K562 (cell line): ENCODE results near the gene FAM168B. TPM values are rescaled to one million over a fixed set of nuclear protein-coding genes. Genes with fewer than 3 reads are reported as not detected.

ENCODE experiments used
- CREB3L1 ChIP-seq: fragments of 450-650 bp; IDR thresholded peaks from 2 replicates; pipeline ENCODE4 v1.6.1; 2014; ENCODE audit warnings: low read depth, mild to moderate bottlenecking, moderate library complexity, borderline replicate concordance
- CTBP1 ChIP-seq: fragments of 450-650 bp; IDR thresholded peaks from 2 replicates; pipeline ENCODE4 v1.6.1; 2016; ENCODE audit warnings: borderline replicate concordance
- JUN ChIP-seq, 2 experiments: sonication (generic) in 1 of 2; formaldehyde crosslinking in 1 of 2; IDR thresholded peaks; 2 replicates each; pipeline versions ENCODE4 v1.6.1 to v1.8.0; 2012 to 2022; ENCODE audit warnings: borderline replicate concordance in 2 of 2, mild to moderate bottlenecking in 2 of 2, improper control_type of control experiment in 1 of 2, low read depth in 1 of 2, low read length in 1 of 2, missing genetic modification reagents in 1 of 2
- NBN ChIP-seq: fragments of 450-650 bp; IDR thresholded peaks from 2 replicates; pipeline ENCODE4 v1.6.1; 2016; ENCODE audit warnings: low read depth, mild to moderate bottlenecking
- NFRKB ChIP-seq: fragments of 450-650 bp; IDR thresholded peaks from 2 replicates; pipeline ENCODE4 v1.6.1; 2016; ENCODE audit warnings: low read depth
- NR2C1 ChIP-seq, 2 experiments: fragments of 450-650 bp; IDR thresholded peaks; 2 replicates each; pipeline ENCODE4 v1.6.1; 2017; ENCODE audit warnings: mild to moderate bottlenecking in 2 of 2, antibody characterized with exemption in 1 of 2, inconsistent platforms in 1 of 2, missing compliant biosample characterization in 1 of 2, missing genetic modification characterization in 1 of 2
- PRPF4 ChIP-seq: fragments of 200-400 bp; formaldehyde crosslinking; IDR thresholded peaks from one replicate; pipeline ENCODE4 v1.6.1; 2017; ENCODE audit warnings: low read length, low read depth, mild to moderate bottlenecking; ENCODE audit not compliant: insufficient read depth, poor library complexity, severe bottlenecking
- PTBP1 ChIP-seq: fragments of 200-400 bp; formaldehyde crosslinking; IDR thresholded peaks from 2 replicates; pipeline ENCODE4 v1.6.1; 2017; ENCODE audit warnings: low read depth, low read length
- REST ChIP-seq, 2 experiments: fragments of 450-650 bp; formaldehyde crosslinking in 1 of 2; IDR thresholded peaks; 2 replicates each; pipeline versions ENCODE4 v1.4.0 to v1.6.1; 2014 to 2020; ENCODE audit warnings: mild to moderate bottlenecking in 2 of 2, borderline replicate concordance in 1 of 2, low read depth in 1 of 2
- STAT5A ChIP-seq: IDR thresholded peaks from 2 replicates; pipeline ENCODE4 v1.6.1; 2012; ENCODE audit warnings: low read length, inconsistent platforms, borderline replicate concordance
- TAL1 ChIP-seq: fragments of 450-650 bp; IDR thresholded peaks from 2 replicates; pipeline ENCODE4 v1.6.1; 2016; ENCODE audit warnings: mild to moderate bottlenecking
- polyA plus RNA-seq, 8 experiments: library from polyadenylated mRNA; depleted of rRNA in 4 of 8; stranded (reverse) in 5 of 8; unstranded in 3 of 8; fragments of >200 nt; fragmentation: Nextera tagmentation in 2 of 8; fragmentation: Illumina TruSeq in 1 of 8; extraction: Ambion mirVana in 2 of 8; extraction: Trizol in 1 of 8; gene quantifications; 2 replicates each; pipeline versions ENCODE4 v1.2.1 to v1.2.3, GENCODE V29; 2011 to 2014; ENCODE audit warnings: inconsistent platforms in 1 of 8, missing spikeins in 1 of 8
- total RNA-seq, 7 experiments: library from RNA; depleted of rRNA in 6 of 7; stranded (reverse); fragments of >200 nt in 6 of 7; fragmentation: Illumina TruSeq in 2 of 7; extraction: Trizol in 2 of 7; gene quantifications; 2 replicates each; pipeline versions ENCODE4 v1.2.1 to v1.2.3, GENCODE V29; 2011 to 2021; ENCODE audit warnings: low replicate concordance in 1 of 7
- TF ChIP-seq, protein P1 (sequence below): conservative IDR thresholded peaks from 2 replicates; pipeline ENCODE4 v1.6.1; 2011; ENCODE audit warnings: low read depth, mild to moderate bottlenecking, low read length; ENCODE audit not compliant: control insufficient read depth
- TF ChIP-seq, protein P2 (sequence below): fragments of 450-650 bp; IDR thresholded peaks from 2 replicates; pipeline ENCODE4 v1.6.1; 2016

FAM168B gene
- total and polyA plus RNA-seq, 9 of the 15 experiments (the other 6 are each of a cell fraction or from before 2014, with no cell fraction given): 3.3 to 76.0 (median 46.1) TPM

- TF ChIP-seq REST (IDR thresholded peaks at IDR 0.05; ENCODE audit: borderline replicate concordance) (no peak), REST (CRISPR knock-in tag; IDR thresholded peaks at IDR 0.05; ENCODE audit: low read depth) (no peak), PTBP1 (no peak), NBN (no peak), TAL1 (no peak), CTBP1 (no peak), NFRKB (no peak), STAT5A (no peak), CREB3L1 (no peak), NR2C1 (IDR thresholded peaks at IDR 0.05) (no peak), NR2C1 (tag; IDR thresholded peaks at IDR 0.05) (no peak), JUN (IDR thresholded peaks at IDR 0.05; ENCODE audit: borderline replicate concordance, low read depth, low read length) (no peak), JUN (CRISPR knock-in tag; IDR thresholded peaks at IDR 0.05; ENCODE audit: borderline replicate concordance) (no peak), PRPF4 (no peak)
- TF ChIP-seq, protein P1, sequence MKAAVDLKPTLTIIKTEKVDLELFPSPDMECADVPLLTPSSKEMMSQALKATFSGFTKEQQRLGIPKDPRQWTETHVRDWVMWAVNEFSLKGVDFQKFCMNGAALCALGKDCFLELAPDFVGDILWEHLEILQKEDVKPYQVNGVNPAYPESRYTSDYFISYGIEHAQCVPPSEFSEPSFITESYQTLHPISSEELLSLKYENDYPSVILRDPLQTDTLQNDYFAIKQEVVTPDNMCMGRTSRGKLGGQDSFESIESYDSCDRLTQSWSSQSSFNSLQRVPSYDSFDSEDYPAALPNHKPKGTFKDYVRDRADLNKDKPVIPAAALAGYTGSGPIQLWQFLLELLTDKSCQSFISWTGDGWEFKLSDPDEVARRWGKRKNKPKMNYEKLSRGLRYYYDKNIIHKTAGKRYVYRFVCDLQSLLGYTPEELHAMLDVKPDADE: no peak
- TF ChIP-seq, protein P2, sequence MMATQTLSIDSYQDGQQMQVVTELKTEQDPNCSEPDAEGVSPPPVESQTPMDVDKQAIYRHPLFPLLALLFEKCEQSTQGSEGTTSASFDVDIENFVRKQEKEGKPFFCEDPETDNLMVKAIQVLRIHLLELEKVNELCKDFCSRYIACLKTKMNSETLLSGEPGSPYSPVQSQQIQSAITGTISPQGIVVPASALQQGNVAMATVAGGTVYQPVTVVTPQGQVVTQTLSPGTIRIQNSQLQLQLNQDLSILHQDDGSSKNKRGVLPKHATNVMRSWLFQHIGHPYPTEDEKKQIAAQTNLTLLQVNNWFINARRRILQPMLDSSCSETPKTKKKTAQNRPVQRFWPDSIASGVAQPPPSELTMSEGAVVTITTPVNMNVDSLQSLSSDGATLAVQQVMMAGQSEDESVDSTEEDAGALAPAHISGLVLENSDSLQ: peak; percentile 29; the same call in 1 of the 2 replicates
Observed at GRCh38 chr2:131037398-131038257, 55.6 kb downstream of the FAM168B start (continued).
